Measurements from ENCODE around the gene MICAL3.

Gene MICAL3

GRCh38 chr22:17919276-17920144 lies 104.9 kb downstream of the MICAL3 start:
- Histone ChIP-seq H3K9me2 (ENCODE audit: low read depth, low read length) (no peaks in the 10 kb centered on the region), H2AFZ (ENCODE audit: low read length) (no peak overlapping the region), H3K4me2 (ENCODE audit: low read length) (no peak overlapping the region), H3K9me3 (ENCODE audit: low read length) (no peaks in the 10 kb centered on the region), H3K9ac (ENCODE audit: low read length) (no peak overlapping the region), H3K79me2 (ENCODE audit: insufficient read depth, low read length) (peaks cover 3% of the 10 kb centered on the region; the same call in 1 of the 2 replicates), H3K4me1 (ENCODE audit: insufficient read depth, low read length, severe bottlenecking) (peaks cover 19% of the 10 kb centered on the region), H3F3A (ENCODE audit: insufficient read depth, low read length) (no peaks in the 10 kb centered on the region), H4K20me1 (ENCODE audit: insufficient read depth, low read length) (no peaks in the 10 kb centered on the region), H3K4me3 (ENCODE audit: low read depth, low read length, poor library complexity, severe bottlenecking) (no peak overlapping the region), H3K27ac (ENCODE audit: low read depth, low read length, poor library complexity, severe bottlenecking) (no peak overlapping the region), H3K36me3 (ENCODE audit: insufficient read depth, low read length) (no peaks in the 10 kb centered on the region), H3K27me3 (ENCODE audit: insufficient read depth, low read length) (no peaks in the 10 kb centered on the region)
- TF ChIP-seq, protein P1, sequence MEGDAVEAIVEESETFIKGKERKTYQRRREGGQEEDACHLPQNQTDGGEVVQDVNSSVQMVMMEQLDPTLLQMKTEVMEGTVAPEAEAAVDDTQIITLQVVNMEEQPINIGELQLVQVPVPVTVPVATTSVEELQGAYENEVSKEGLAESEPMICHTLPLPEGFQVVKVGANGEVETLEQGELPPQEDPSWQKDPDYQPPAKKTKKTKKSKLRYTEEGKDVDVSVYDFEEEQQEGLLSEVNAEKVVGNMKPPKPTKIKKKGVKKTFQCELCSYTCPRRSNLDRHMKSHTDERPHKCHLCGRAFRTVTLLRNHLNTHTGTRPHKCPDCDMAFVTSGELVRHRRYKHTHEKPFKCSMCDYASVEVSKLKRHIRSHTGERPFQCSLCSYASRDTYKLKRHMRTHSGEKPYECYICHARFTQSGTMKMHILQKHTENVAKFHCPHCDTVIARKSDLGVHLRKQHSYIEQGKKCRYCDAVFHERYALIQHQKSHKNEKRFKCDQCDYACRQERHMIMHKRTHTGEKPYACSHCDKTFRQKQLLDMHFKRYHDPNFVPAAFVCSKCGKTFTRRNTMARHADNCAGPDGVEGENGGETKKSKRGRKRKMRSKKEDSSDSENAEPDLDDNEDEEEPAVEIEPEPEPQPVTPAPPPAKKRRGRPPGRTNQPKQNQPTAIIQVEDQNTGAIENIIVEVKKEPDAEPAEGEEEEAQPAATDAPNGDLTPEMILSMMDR (IDR thresholded peaks at IDR 0.05; ENCODE audit: low read length), result no peak
- TF ChIP-seq EZH2 (IDR thresholded peaks at IDR 0.05; ENCODE audit: borderline replicate concordance, low read length), result no peak

DNA sequence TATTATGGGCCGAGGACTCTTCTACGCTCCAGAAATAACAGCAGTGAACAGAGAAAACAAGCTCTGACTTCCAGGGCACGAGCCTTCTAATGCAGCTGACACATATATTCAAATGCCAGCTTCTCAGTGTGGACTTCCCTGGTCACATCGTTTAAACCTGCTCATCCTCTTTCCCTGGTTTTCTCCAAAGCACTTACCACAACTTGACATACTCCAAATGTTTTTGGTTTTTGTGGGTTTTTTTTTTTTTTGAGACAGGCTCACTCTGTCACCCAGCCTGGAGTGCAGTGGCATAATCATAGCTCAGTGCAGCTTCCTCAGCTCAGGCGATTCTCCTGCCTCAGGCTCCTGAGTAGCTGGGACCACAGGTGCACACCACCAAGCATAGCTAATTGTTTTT lies 105.5 kb downstream of the MICAL3 start:
- no peak overlapping the region for H2AFZ ChIP-seq (ENCODE audit: low read length)
- no peak overlapping the region for H3K4me3 ChIP-seq (ENCODE audit: low read depth, low read length, poor library complexity, severe bottlenecking)
- H3K27me3 ChIP-seq (ENCODE audit: insufficient read depth, low read length), result no peaks in the 10 kb centered on the region
- H3K79me2 ChIP-seq (ENCODE audit: insufficient read depth, low read length), result peaks cover 3% of the 10 kb centered on the region; the same call in 1 of the 2 replicates
- no peaks in the 10 kb centered on the region for H3K9me3 ChIP-seq (ENCODE audit: low read length)
- H3K9ac ChIP-seq (ENCODE audit: low read length), result no peak overlapping the region
- TF ChIP-seq, protein P1 (IDR thresholded peaks at IDR 0.05; ENCODE audit: low read length), result no peak
- no peak for TF ChIP-seq EZH2 (IDR thresholded peaks at IDR 0.05; ENCODE audit: borderline replicate concordance, low read length)
- H3K4me2 ChIP-seq (ENCODE audit: low read length), result no peak overlapping the region
- H4K20me1 ChIP-seq (ENCODE audit: insufficient read depth, low read length), result no peaks in the 10 kb centered on the region
- no peak overlapping the region for H3K27ac ChIP-seq (ENCODE audit: low read depth, low read length, poor library complexity, severe bottlenecking)
- H3F3A ChIP-seq (ENCODE audit: insufficient read depth, low read length), result no peaks in the 10 kb centered on the region
- H3K4me1 ChIP-seq (ENCODE audit: insufficient read depth, low read length, severe bottlenecking), result peaks cover 19% of the 10 kb centered on the region
- no peaks in the 10 kb centered on the region for H3K9me2 ChIP-seq (ENCODE audit: low read depth, low read length)
- no peaks in the 10 kb centered on the region for H3K36me3 ChIP-seq (ENCODE audit: insufficient read depth, low read length)

DNA sequence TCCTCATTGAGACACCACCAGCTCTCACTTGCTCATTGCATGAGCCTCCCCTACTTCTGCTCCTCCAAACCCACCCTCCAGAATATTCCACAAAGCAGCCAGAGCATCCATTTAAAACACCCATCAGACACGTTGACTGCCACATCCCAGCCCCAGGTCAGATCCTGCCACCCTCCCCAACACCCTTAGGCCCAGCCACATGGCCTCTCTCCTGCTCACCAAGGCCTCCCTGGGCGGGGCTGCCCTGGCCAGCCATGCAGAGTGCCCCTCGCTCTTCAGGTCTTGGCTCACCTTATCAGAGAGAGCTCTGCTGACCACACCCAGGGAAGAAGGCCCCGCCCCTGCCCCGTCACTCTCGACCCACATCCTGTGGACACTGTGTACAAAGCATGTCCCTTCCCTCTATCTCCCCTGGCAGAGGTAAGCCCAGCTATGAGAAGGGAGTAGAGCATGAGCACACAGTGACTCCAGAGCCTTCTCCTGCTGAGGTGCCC lies 106.8 kb downstream of the MICAL3 start:
- no peak overlapping the region for H2AFZ ChIP-seq (ENCODE audit: low read length)

More for the DNA sequence above, 106.8 kb downstream of the MICAL3 start:
- H3K27ac ChIP-seq (ENCODE audit: low read depth, low read length, poor library complexity, severe bottlenecking), result no peak overlapping the region
- no peaks in the 10 kb centered on the region for H4K20me1 ChIP-seq (ENCODE audit: insufficient read depth, low read length)
- H3K4me2 ChIP-seq (ENCODE audit: low read length), result no peak overlapping the region
- peaks cover 17% of the 10 kb centered on the region for H3K4me1 ChIP-seq (ENCODE audit: insufficient read depth, low read length, severe bottlenecking)
- no peaks in the 10 kb centered on the region for H3F3A ChIP-seq (ENCODE audit: insufficient read depth, low read length)
- no peak for TF ChIP-seq EZH2 (IDR thresholded peaks at IDR 0.05; ENCODE audit: borderline replicate concordance, low read length)
- TF ChIP-seq, protein P1 (IDR thresholded peaks at IDR 0.05; ENCODE audit: low read length), result no peak
- H3K27me3 ChIP-seq (ENCODE audit: insufficient read depth, low read length), result no peaks in the 10 kb centered on the region
- H3K79me2 ChIP-seq (ENCODE audit: insufficient read depth, low read length), result peaks cover 3% of the 10 kb centered on the region; the same call in 1 of the 2 replicates
- no peaks in the 10 kb centered on the region for H3K9me3 ChIP-seq (ENCODE audit: low read length)
- H3K4me3 ChIP-seq (ENCODE audit: low read depth, low read length, poor library complexity, severe bottlenecking), result no peak overlapping the region
- no peak overlapping the region for H3K9ac ChIP-seq (ENCODE audit: low read length)
- H3K36me3 ChIP-seq (ENCODE audit: insufficient read depth, low read length), result no peaks in the 10 kb centered on the region; the same call in 1 of the 2 replicates
- no peaks in the 10 kb centered on the region for H3K9me2 ChIP-seq (ENCODE audit: low read depth, low read length)
